NCI-H460 (cell line): ENCODE measurements around the gene EGFL8. TPM values are rescaled to one million over a fixed set of nuclear protein-coding genes. Genes with fewer than 3 reads are reported as not detected.
"Not testable (repeated sequence)": the region's sequence is repeated elsewhere in the genome, so short reads cannot be mapped to it uniquely, and the experiment has no call there.

Experiments used
- DNase-seq: peaks from one replicate; pipeline ENCODE4 v3.0.0-alpha.2; 2016; ENCODE audit warnings: low read depth; ENCODE audit errors: extremely low read depth
- polyA plus RNA-seq: library from polyadenylated mRNA; depleted of rRNA; stranded (reverse); fragments of >200 nt; gene quantifications from 2 replicates; pipeline ENCODE4 v1.2.3, GENCODE V29; 2014; cell fraction: nucleus; rRNA removed
- total RNA-seq: library from RNA; depleted of rRNA; stranded (reverse); fragments of >200 nt; shearing (Covaris generic); gene quantifications from 2 replicates; pipeline ENCODE4 v1.2.3, GENCODE V29; 2014; rRNA removed

Gene EGFL8
- total RNA-seq = 3.7 and 6.0 TPM in 2 replicates
- polyA plus RNA-seq = 35.2 and 47.5 TPM in 2 replicates

GRCh38 chr6:32164295-32164694 lies at the start of gene EGFL8:
TSS of gene EGFL8 (plus strand) at chr6:32164595. CDS start at chr6:32166166, 1,571 bp downstream.
- no peak for DNase-seq

GRCh38 chr6:32114796-32115195 lies 49.6 kb upstream of the EGFL8 start:
- no peak for DNase-seq

- no peak for DNase-seq
Observed at GRCh38 chr6:32115623-32116022, 48.8 kb upstream of the EGFL8 start.

GRCh38 chr6:32116674-32117073 lies 47.7 kb upstream of the EGFL8 start:
- no peak for DNase-seq

- DNase-seq = no peak
Observed at GRCh38 chr6:32117461-32117860, 46.9 kb upstream of the EGFL8 start.

- DNase-seq = peak; percentile 73
Observed at GRCh38 chr6:32118782-32119628, 45.4 kb upstream of the EGFL8 start.

GRCh38 chr6:32120573-32121059 lies 43.8 kb upstream of the EGFL8 start:
- DNase-seq = no peak

- DNase-seq = no peak
Observed at GRCh38 chr6:32123681-32124080, 40.7 kb upstream of the EGFL8 start.

- no peak for DNase-seq
Observed at GRCh38 chr6:32126880-32127279, 37.5 kb upstream of the EGFL8 start.

GRCh38 chr6:32127409-32127716 lies 37.0 kb upstream of the EGFL8 start:
- DNase-seq = no peak

- peak; percentile 98 for DNase-seq
Observed at GRCh38 chr6:32127717-32128592, 36.4 kb upstream of the EGFL8 start, which contains the start of gene ATF6B. TSS of gene ATF6B (minus strand) at chr6:32128246. CDS start at chr6:32128207, 39 bp downstream.

- DNase-seq = no peak
Observed at GRCh38 chr6:32128751-32129296, 35.6 kb upstream of the EGFL8 start.

GRCh38 chr6:32129297-32130088 lies 34.9 kb upstream of the EGFL8 start:
- no peak for DNase-seq

GRCh38 chr6:32131439-32131948 lies 32.9 kb upstream of the EGFL8 start:
- DNase-seq = no peak

GRCh38 chr6:32132110-32132509 lies 32.3 kb upstream of the EGFL8 start:
- no peak for DNase-seq

GRCh38 chr6:32133786-32134185 lies 30.6 kb upstream of the EGFL8 start:
- DNase-seq = no peak

GRCh38 chr6:32137454-32137853 lies 26.9 kb upstream of the EGFL8 start:
- no peak for DNase-seq

- no peak for DNase-seq
Observed at GRCh38 chr6:32139590-32139989, 24.8 kb upstream of the EGFL8 start.

GRCh38 chr6:32140420-32141046 lies 23.9 kb upstream of the EGFL8 start:
- DNase-seq = no peak

GRCh38 chr6:32144238-32144637 lies 20.2 kb upstream of the EGFL8 start:
- not testable (repeated sequence) for DNase-seq
